ENCODE results near the gene SPDYE4.

DNA sequence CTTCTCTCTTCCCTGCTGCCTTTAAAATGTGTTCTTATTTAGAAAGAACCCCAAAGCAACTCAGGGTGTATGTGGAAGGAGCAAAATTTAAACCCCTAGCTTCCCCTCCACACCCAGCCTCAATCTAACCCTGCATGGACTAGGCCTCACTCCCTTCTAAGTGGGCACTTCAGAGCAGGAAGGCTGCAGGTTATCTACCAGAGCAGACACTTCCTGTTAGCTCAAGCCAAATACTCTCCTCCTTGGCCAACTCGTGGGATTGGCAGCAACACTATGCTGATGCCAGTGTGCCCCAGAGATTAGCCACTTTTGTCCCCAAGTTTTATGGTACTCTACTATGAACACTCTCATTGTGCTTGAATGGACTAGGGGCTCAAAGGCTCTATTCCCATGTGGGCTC lies 49.3 kb downstream of the SPDYE4 start:
- no peak for TF ChIP-seq POLR2A (IDR thresholded peaks at IDR 0.05)
- TF ChIP-seq, protein P1, sequence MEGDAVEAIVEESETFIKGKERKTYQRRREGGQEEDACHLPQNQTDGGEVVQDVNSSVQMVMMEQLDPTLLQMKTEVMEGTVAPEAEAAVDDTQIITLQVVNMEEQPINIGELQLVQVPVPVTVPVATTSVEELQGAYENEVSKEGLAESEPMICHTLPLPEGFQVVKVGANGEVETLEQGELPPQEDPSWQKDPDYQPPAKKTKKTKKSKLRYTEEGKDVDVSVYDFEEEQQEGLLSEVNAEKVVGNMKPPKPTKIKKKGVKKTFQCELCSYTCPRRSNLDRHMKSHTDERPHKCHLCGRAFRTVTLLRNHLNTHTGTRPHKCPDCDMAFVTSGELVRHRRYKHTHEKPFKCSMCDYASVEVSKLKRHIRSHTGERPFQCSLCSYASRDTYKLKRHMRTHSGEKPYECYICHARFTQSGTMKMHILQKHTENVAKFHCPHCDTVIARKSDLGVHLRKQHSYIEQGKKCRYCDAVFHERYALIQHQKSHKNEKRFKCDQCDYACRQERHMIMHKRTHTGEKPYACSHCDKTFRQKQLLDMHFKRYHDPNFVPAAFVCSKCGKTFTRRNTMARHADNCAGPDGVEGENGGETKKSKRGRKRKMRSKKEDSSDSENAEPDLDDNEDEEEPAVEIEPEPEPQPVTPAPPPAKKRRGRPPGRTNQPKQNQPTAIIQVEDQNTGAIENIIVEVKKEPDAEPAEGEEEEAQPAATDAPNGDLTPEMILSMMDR (IDR thresholded peaks at IDR 0.05 in 4 of 5, conservative IDR thresholded peaks at IDR 0.05 in 1 of 5) = no peak
